GM12875 (cell line): ENCODE results near the gene CAPN9.
"Not testable (repeated sequence)": the region's sequence is repeated elsewhere in the genome, so short reads cannot be mapped to it uniquely, and the experiment has no call there.

Experiments
- H3K4me3 ChIP-seq: one replicate; pipeline ENCODE4 v1.5.1; 2011; ENCODE audit warnings: low read depth, low read length, control low read depth
- CTCF ChIP-seq: IDR thresholded peaks from 2 replicates; pipeline ENCODE4 v1.5.1; 2011; ENCODE audit warnings: low read depth, mild to moderate bottlenecking, control low read depth, inconsistent platforms, low read length, moderate library complexity, borderline replicate concordance; ENCODE audit not compliant: insufficient read depth

The CAPN9 gene

GRCh38 chr1:230713138-230713537 is 34.0 kb upstream of the CAPN9 start:
- no peak for TF ChIP-seq CTCF
- no peak overlapping the region for H3K4me3 ChIP-seq

- TF ChIP-seq CTCF: no peak
- no peak overlapping the region for H3K4me3 ChIP-seq
Observed at GRCh38 chr1:230713547-230713914, 33.7 kb upstream of the CAPN9 start.

GRCh38 chr1:230713915-230714764 is 33.0 kb upstream of the CAPN9 start, which contains the start of gene AGT:
TSS of gene AGT (minus strand) at chr1:230714122. CDS start at chr1:230710823, 3,299 bp downstream.
- TF ChIP-seq CTCF: no peak
- H3K4me3 ChIP-seq: no peak within 1 kb of the TSS

GRCh38 chr1:230715510-230715909 is 31.7 kb upstream of the CAPN9 start:
- no peak for TF ChIP-seq CTCF
- H3K4me3 ChIP-seq: no peak overlapping the region

- not testable (repeated sequence) for H3K4me3 ChIP-seq
Observed at GRCh38 chr1:230716453-230716852, 30.7 kb upstream of the CAPN9 start.

GRCh38 chr1:230717251-230717650 is 29.9 kb upstream of the CAPN9 start:
- TF ChIP-seq CTCF: no peak

GRCh38 chr1:230721849-230722522 is 25.2 kb upstream of the CAPN9 start:
- H3K4me3 ChIP-seq: not testable (repeated sequence)

More at GRCh38 chr1:230717251-230717650, 29.9 kb upstream of the CAPN9 start:
- H3K4me3 ChIP-seq: no peak overlapping the region

GRCh38 chr1:230725256-230726012 is 21.8 kb upstream of the CAPN9 start:
- TF ChIP-seq CTCF: no peak
- no peak overlapping the region for H3K4me3 ChIP-seq
